H9 (cell line): ENCODE results near the gene SLC4A5. TPM values are rescaled to one million over a fixed set of nuclear protein-coding genes. Genes with fewer than 3 reads are reported as not detected.

Experiments used
- DNase-seq: peaks from one replicate; pipeline ENCODE4 v3.0.0-alpha.2; 2017
- H2AFZ ChIP-seq: one replicate; pipeline ENCODE4 v1.6.1; 2013; ENCODE audit warnings: mild to moderate bottlenecking, low read length, control low read depth, moderate library complexity
- H2AK5ac ChIP-seq: 2 replicates; pipeline ENCODE4 v1.6.1; 2013; ENCODE audit warnings: low read length, control low read depth, mixed read lengths; ENCODE audit not compliant: insufficient read length
- H2BK120ac ChIP-seq: one replicate; pipeline ENCODE4 v1.6.1; 2013; ENCODE audit warnings: low read depth, mild to moderate bottlenecking, low read length, control low read depth, inconsistent platforms; ENCODE audit not compliant: poor library complexity, severe bottlenecking
- H2BK12ac ChIP-seq: 2 replicates; pipeline ENCODE4 v1.6.1; 2013; ENCODE audit warnings: low read length, control low read depth, mixed read lengths, low read depth; ENCODE audit not compliant: insufficient read length
- H2BK15ac ChIP-seq: 2 replicates; pipeline ENCODE4 v1.6.1; 2013; ENCODE audit warnings: low read depth, low read length, control low read depth
- H2BK20ac ChIP-seq: one replicate; pipeline ENCODE4 v1.6.1; 2013; ENCODE audit warnings: low read depth, mild to moderate bottlenecking, low read length, control low read depth, inconsistent platforms; ENCODE audit not compliant: poor library complexity, severe bottlenecking
- H2BK5ac ChIP-seq: 2 replicates; pipeline ENCODE4 v1.6.1; 2013; ENCODE audit warnings: low read length, control low read depth, mixed read lengths; ENCODE audit not compliant: insufficient read length
- H3K14ac ChIP-seq: 2 replicates; pipeline ENCODE4 v1.6.1; 2013; ENCODE audit warnings: low read length, control low read depth; ENCODE audit not compliant: insufficient read depth
- H3K18ac ChIP-seq: 2 replicates; pipeline ENCODE4 v1.6.1; 2013; ENCODE audit warnings: low read depth, mild to moderate bottlenecking, mixed read lengths, low read length, control low read depth; ENCODE audit not compliant: insufficient read length
- H3K23ac ChIP-seq: 2 replicates; pipeline ENCODE4 v1.6.1; 2013; ENCODE audit warnings: low read length, control low read depth, mixed read lengths, low read depth; ENCODE audit not compliant: insufficient read length
- H3K23me2 ChIP-seq: 2 replicates; pipeline ENCODE4 v1.6.1; 2013; ENCODE audit warnings: low read depth, mild to moderate bottlenecking, mixed read lengths, low read length, control low read depth; ENCODE audit not compliant: insufficient read length, poor library complexity, severe bottlenecking
- H3K27ac ChIP-seq: 2 replicates; pipeline ENCODE4 v1.5.1; 2013; ENCODE audit warnings: low read length, control low read depth, mixed read lengths, low read depth; ENCODE audit not compliant: insufficient read length
- H3K27me3 ChIP-seq: 2 replicates; pipeline ENCODE4 v1.6.1; 2013; ENCODE audit warnings: low read length, control low read depth, inconsistent platforms; ENCODE audit not compliant: insufficient read depth
- H3K4ac ChIP-seq: 2 replicates; pipeline ENCODE4 v1.6.1; 2013; ENCODE audit warnings: low read depth, mild to moderate bottlenecking, control low read depth, inconsistent platforms, low read length, moderate library complexity
- H3K4me1 ChIP-seq: 2 replicates; pipeline ENCODE4 v1.6.1; 2013; ENCODE audit warnings: low read length, control low read depth, inconsistent platforms; ENCODE audit not compliant: insufficient read depth
- H3K4me2 ChIP-seq: 2 replicates; pipeline ENCODE4 v1.6.1; 2013; ENCODE audit warnings: low read length, control low read depth, mixed read lengths; ENCODE audit not compliant: insufficient read length, insufficient read depth
- H3K56ac ChIP-seq: 2 replicates; pipeline ENCODE4 v1.6.1; 2013; ENCODE audit warnings: low read depth, mild to moderate bottlenecking, mixed read lengths, low read length, control low read depth; ENCODE audit not compliant: insufficient read length
- H3K79me1 ChIP-seq: 2 replicates; pipeline ENCODE4 v1.6.1; 2013; ENCODE audit warnings: low read depth, mild to moderate bottlenecking, moderate library complexity, low read length, control low read depth, inconsistent platforms; ENCODE audit not compliant: insufficient read depth, poor library complexity, severe bottlenecking
- H3K79me2 ChIP-seq: 2 replicates; pipeline ENCODE4 v1.6.1; 2013; ENCODE audit warnings: low read length, control low read depth, inconsistent platforms; ENCODE audit not compliant: insufficient read depth
- H3K9ac ChIP-seq: 2 replicates; pipeline ENCODE4 v1.6.1; 2013; ENCODE audit warnings: low read length, control low read depth, mixed read lengths; ENCODE audit not compliant: insufficient read length; ENCODE audit errors: extremely low read depth
- H3K9me3 ChIP-seq: one replicate; pipeline ENCODE4 v1.6.1; 2013; ENCODE audit warnings: low read depth, low read length, inconsistent platforms; ENCODE audit not compliant: control insufficient read depth
- H3T11ph ChIP-seq: one replicate; pipeline ENCODE4 v1.6.1; 2013; ENCODE audit warnings: mild to moderate bottlenecking, low read length, control low read depth, inconsistent platforms
- H4K20me1 ChIP-seq: one replicate; pipeline ENCODE4 v1.6.1; 2013; ENCODE audit not compliant: control insufficient read depth, insufficient read length, insufficient read depth
- H4K5ac ChIP-seq: 2 replicates; pipeline ENCODE4 v1.6.1; 2013; ENCODE audit warnings: low read depth, mild to moderate bottlenecking, mixed read lengths, low read length, control low read depth; ENCODE audit not compliant: insufficient read length
- H4K8ac ChIP-seq: replicated peaks from 2 replicates; pipeline ENCODE4 v1.6.1; 2013; ENCODE audit warnings: low read length, control low read depth, mixed read lengths, low read depth; ENCODE audit not compliant: insufficient read length
- H4K91ac ChIP-seq: 2 replicates; pipeline ENCODE4 v1.6.1; 2013; ENCODE audit warnings: low read depth, mild to moderate bottlenecking, moderate library complexity, mixed read lengths, low read length, control low read depth; ENCODE audit not compliant: insufficient read length
- H3K27ac Mint-ChIP-seq, 3 experiments: 2 replicates in 2 of 3; 3 replicates in 1 of 3; pipeline ENCODE4 v1.8.0; 2020 to 2021; ENCODE audit warnings: mixed read lengths in 3 of 3, mild to moderate bottlenecking in 1 of 3, moderate library complexity in 1 of 3
- H3K27me3 Mint-ChIP-seq: 2 replicates; pipeline ENCODE4 v1.8.0; 2021; ENCODE audit warnings: low read depth, mild to moderate bottlenecking, moderate library complexity, mixed read lengths
- H3K36me3 Mint-ChIP-seq, 3 experiments: 2 replicates in 2 of 3; 3 replicates in 1 of 3; pipeline ENCODE4 v1.8.0; 2020 to 2021; ENCODE audit warnings: low read depth in 3 of 3, mixed read lengths in 3 of 3; ENCODE audit not compliant: insufficient read depth in 1 of 3
- H3K4me1 Mint-ChIP-seq, 2 experiments: 2 replicates each; pipeline ENCODE4 v1.8.0; 2020; ENCODE audit warnings: mixed read lengths in 2 of 2
- H3K4me3 Mint-ChIP-seq, 2 experiments: 2 replicates in 1 of 2; 3 replicates in 1 of 2; pipeline ENCODE4 v1.8.0; 2020 to 2021; ENCODE audit warnings: mild to moderate bottlenecking in 2 of 2, mixed read lengths in 2 of 2, moderate library complexity in 1 of 2
- H3K9me3 Mint-ChIP-seq, 2 experiments: 2 replicates in 1 of 2; 3 replicates in 1 of 2; pipeline ENCODE4 v1.8.0; 2020; ENCODE audit warnings: mild to moderate bottlenecking in 2 of 2, mixed read lengths in 2 of 2, moderate library complexity in 1 of 2
- CTCF ChIP-seq: fragments of 200-600 bp; sonication (generic); conservative IDR thresholded peaks from 3 replicates; pipeline ENCODE4 v1.8.0; 2021; ENCODE audit warnings: antibody characterized with exemption, mild to moderate bottlenecking
- WGBS: extraction: QIAGEN DNeasy Blood & Tissue Kit; methylation state at CpG from one replicate; pipeline ENCODE4 v1.1.7; 2013; ENCODE audit warnings: missing lambda C conversion rate, low lambda C conversion rate, mixed read lengths; ENCODE audit not compliant: insufficient read length; ENCODE audit errors: extremely low coverage; 5-methylcytosine and 5-hydroxymethylcytosine counted together
- total RNA-seq: library from RNA; stranded (reverse); gene quantifications from 2 replicates; pipeline ENCODE4 v1.2.1, GENCODE V29; 2021

The SLC4A5 gene
- total RNA-seq, 1 experiment from 2014 or later: 0.50 TPM

- DNase-seq: no peak
- Mint-ChIP-seq H3K27ac (no peak overlapping the region), H3K36me3 (no peaks in the 10 kb centered on the region), H3K9me3 (no peaks in the 10 kb centered on the region), H3K4me1 (no peaks in the 10 kb centered on the region), H3K27me3 (peaks cover 4% of the 10 kb centered on the region), H3K4me3 (no peak overlapping the region)
- no peaks in the 10 kb centered on the region for H3K23me2 ChIP-seq
- TF ChIP-seq CTCF: no peak
- H3K56ac ChIP-seq: no peak overlapping the region
- no peak overlapping the region for H2BK5ac ChIP-seq
- H3K4me1 ChIP-seq: no peaks in the 10 kb centered on the region; the same call in 1 of the 2 replicates
- no peak overlapping the region for H3K27ac ChIP-seq
- no peak overlapping the region for H3K23ac ChIP-seq
- H3K18ac ChIP-seq: no peak overlapping the region
- no peak overlapping the region for H4K91ac ChIP-seq
- H2BK120ac ChIP-seq: no peak overlapping the region
- no peak overlapping the region for H3T11ph ChIP-seq
- WGBS: no CpG with 5 or more reads among the region's 7 CpGs
- no peak overlapping the region for H2BK15ac ChIP-seq
- H3K14ac ChIP-seq: no peak overlapping the region
- no peak overlapping the region for H2BK20ac ChIP-seq
- no peaks in the 10 kb centered on the region for H3K27me3 ChIP-seq
- H3K79me1 ChIP-seq: no peaks in the 10 kb centered on the region
- H4K8ac ChIP-seq: no peak overlapping the region
- no peak overlapping the region for H3K4ac ChIP-seq
- H2AK5ac ChIP-seq: no peak overlapping the region
- no peak overlapping the region for H3K9ac ChIP-seq
- H2BK12ac ChIP-seq: no peak overlapping the region
- no peak overlapping the region for H3K4me2 ChIP-seq
- no peak overlapping the region for H2AFZ ChIP-seq
- no peak overlapping the region for H4K5ac ChIP-seq
- H3K79me2 ChIP-seq: no peaks in the 10 kb centered on the region
- H3K9me3 ChIP-seq: no peaks in the 10 kb centered on the region
- no peaks in the 10 kb centered on the region for H4K20me1 ChIP-seq
Measured at GRCh38 chr2:74239346-74239745, 103.9 kb downstream of the SLC4A5 start.
